ENCODE results near the gene BOC.
A peak's percentile ranks its signal among the peaks of the same experiment; 100 is the strongest.

The BOC gene

DNA sequence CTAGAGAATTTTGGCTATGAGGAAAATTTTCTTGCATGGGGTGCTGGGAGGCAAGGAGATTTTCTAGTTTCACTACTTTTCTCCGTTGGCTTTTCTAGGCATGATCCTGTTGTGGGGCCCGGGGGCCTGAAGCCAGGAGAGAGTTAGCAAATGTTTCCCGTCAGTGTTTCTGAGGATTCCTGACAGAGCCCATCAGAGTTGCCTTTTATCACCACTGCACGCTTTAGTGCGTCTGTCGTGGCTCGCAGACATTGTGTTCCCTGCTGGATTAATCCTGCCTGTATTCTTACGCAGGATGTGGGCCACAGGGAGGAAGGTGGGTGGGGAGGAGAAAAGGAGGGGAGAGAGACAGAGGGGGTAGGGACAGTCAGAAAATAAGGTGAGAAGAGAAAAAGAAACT is 18.1 kb upstream of the BOC start:
- Histone ChIP-seq H3K9me3 (ENCODE audit: control insufficient read depth, low read length) (peaks cover 2% of the 10 kb centered on the region), H3K4me3 (ENCODE audit: extremely low read depth, insufficient read depth, low read length, poor library complexity, severe bottlenecking) (no peak overlapping the region), H3K4me1 (ENCODE audit: control insufficient read depth, insufficient read depth, low read length, poor library complexity, severe bottlenecking) (peaks cover 7% of the 10 kb centered on the region), H3K27ac (ENCODE audit: low read depth, low read length, severe bottlenecking) (peak overlapping the region; percentile 73), H3K36me3 (ENCODE audit: control insufficient read depth, insufficient read depth, low read length) (no peaks in the 10 kb centered on the region)
- 50 to 57% methylated on average over 4 to 6 of the region's 8 CpGs for WGBS, 2 experiments (ENCODE audit: insufficient coverage in 2 of 2)

DNA sequence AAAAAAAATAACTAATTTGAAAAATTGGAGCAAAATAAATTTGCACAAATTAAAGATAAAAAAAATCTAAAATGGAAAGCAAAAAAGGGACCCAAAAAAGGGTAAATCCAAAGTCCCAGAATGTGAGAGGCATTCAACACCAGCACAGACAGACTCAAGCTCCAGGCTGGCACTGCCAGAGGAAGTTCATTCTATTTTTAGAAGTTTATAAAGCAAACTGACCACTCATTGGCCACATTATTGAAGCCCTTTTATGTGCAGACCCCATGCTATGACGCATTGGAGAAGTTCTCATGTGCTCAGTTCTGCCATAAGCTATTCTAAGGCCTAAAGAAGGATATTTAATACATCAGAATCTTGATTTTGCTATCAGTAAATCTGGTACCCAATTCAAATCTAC is 17.6 kb upstream of the BOC start:
- Histone ChIP-seq H3K4me1 (ENCODE audit: control insufficient read depth, insufficient read depth, low read length, poor library complexity, severe bottlenecking) (peaks cover 7% of the 10 kb centered on the region), H3K36me3 (ENCODE audit: control insufficient read depth, insufficient read depth, low read length) (no peaks in the 10 kb centered on the region), H3K9me3 (ENCODE audit: control insufficient read depth, low read length) (no peaks in the 10 kb centered on the region), H3K4me3 (ENCODE audit: extremely low read depth, insufficient read depth, low read length, poor library complexity, severe bottlenecking) (no peak overlapping the region), H3K27ac (ENCODE audit: low read depth, low read length, severe bottlenecking) (peak overlapping the region; percentile 73)
- WGBS, 2 experiments (ENCODE audit: insufficient coverage in 2 of 2) = 67 to 100% methylated on average over 1 of the region's 1 CpG

GRCh38 chr3:113194823-113195401 is 16.4 kb upstream of the BOC start:
- H3K9me3 ChIP-seq (ENCODE audit: control insufficient read depth, low read length) = no peaks in the 10 kb centered on the region
- no peak overlapping the region for H3K4me3 ChIP-seq (ENCODE audit: extremely low read depth, insufficient read depth, low read length, poor library complexity, severe bottlenecking)
- H3K27ac ChIP-seq (ENCODE audit: low read depth, low read length, severe bottlenecking) = peak overlapping the region; percentile 26
- H3K36me3 ChIP-seq (ENCODE audit: control insufficient read depth, insufficient read depth, low read length) = no peaks in the 10 kb centered on the region
- WGBS, 2 experiments (ENCODE audit: insufficient coverage in 2 of 2) = 75 to 89% methylated on average over 1 to 2 of the region's 4 CpGs
- H3K4me1 ChIP-seq (ENCODE audit: control insufficient read depth, insufficient read depth, low read length, poor library complexity, severe bottlenecking) = peaks cover 7% of the 10 kb centered on the region

DNA sequence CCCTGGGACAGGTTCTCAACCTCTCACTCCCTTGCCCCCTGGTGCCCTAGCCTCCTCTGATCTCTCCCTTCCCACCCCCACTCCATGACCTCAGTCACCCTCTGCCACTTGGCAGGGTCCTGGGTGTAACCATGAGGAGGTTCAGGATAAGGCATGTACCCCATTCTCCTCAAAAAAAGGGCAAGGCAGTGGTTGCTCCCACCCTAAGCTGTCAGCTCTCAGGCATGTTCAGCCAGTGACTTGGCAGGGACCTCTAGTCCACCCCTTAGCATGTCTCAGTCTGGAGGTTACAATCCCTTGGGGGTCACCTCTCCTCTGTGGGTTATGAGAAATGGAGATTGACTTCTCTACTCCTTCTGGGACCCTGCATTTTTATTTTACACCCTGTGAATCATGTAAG is 11.0 kb upstream of the BOC start:
- no peak overlapping the region for H3K27ac ChIP-seq (ENCODE audit: low read depth, low read length, severe bottlenecking)
- H3K9me3 ChIP-seq (ENCODE audit: control insufficient read depth, low read length) = no peaks in the 10 kb centered on the region
- H3K4me1 ChIP-seq (ENCODE audit: control insufficient read depth, insufficient read depth, low read length, poor library complexity, severe bottlenecking) = no peaks in the 10 kb centered on the region
- H3K36me3 ChIP-seq (ENCODE audit: control insufficient read depth, insufficient read depth, low read length) = no peaks in the 10 kb centered on the region
- no peak overlapping the region for H3K4me3 ChIP-seq (ENCODE audit: extremely low read depth, insufficient read depth, low read length, poor library complexity, severe bottlenecking)

- H3K27ac ChIP-seq (ENCODE audit: low read depth, low read length, severe bottlenecking) = no peak overlapping the region
- no CpG with 5 or more reads among the region's 1 CpG for WGBS, 2 experiments (ENCODE audit: insufficient coverage in 2 of 2)
- H3K36me3 ChIP-seq (ENCODE audit: control insufficient read depth, insufficient read depth, low read length) = no peaks in the 10 kb centered on the region
- no peaks in the 10 kb centered on the region for H3K9me3 ChIP-seq (ENCODE audit: control insufficient read depth, low read length)
- H3K4me1 ChIP-seq (ENCODE audit: control insufficient read depth, insufficient read depth, low read length, poor library complexity, severe bottlenecking) = no peaks in the 10 kb centered on the region
- H3K4me3 ChIP-seq (ENCODE audit: extremely low read depth, insufficient read depth, low read length, poor library complexity, severe bottlenecking) = no peak overlapping the region
Measured at GRCh38 chr3:113200946-113201345, 10.4 kb upstream of the BOC start.

- Histone ChIP-seq H3K9me3 (ENCODE audit: control insufficient read depth, low read length) (no peaks in the 10 kb centered on the region), H3K4me3 (ENCODE audit: extremely low read depth, insufficient read depth, low read length, poor library complexity, severe bottlenecking) (no peak overlapping the region), H3K27ac (ENCODE audit: low read depth, low read length, severe bottlenecking) (no peak overlapping the region), H3K4me1 (ENCODE audit: control insufficient read depth, insufficient read depth, low read length, poor library complexity, severe bottlenecking) (no peaks in the 10 kb centered on the region), H3K36me3 (ENCODE audit: control insufficient read depth, insufficient read depth, low read length) (no peaks in the 10 kb centered on the region)
- WGBS, 2 experiments (ENCODE audit: insufficient coverage in 2 of 2) = 83 to 87% methylated on average over 4 to 6 of the region's 6 CpGs
Measured at GRCh38 chr3:113204371-113204770, 7.0 kb upstream of the BOC start.

GRCh38 chr3:113205481-113205880 is 5.9 kb upstream of the BOC start:
- Histone ChIP-seq H3K4me1 (ENCODE audit: control insufficient read depth, insufficient read depth, low read length, poor library complexity, severe bottlenecking) (no peaks in the 10 kb centered on the region), H3K27ac (ENCODE audit: low read depth, low read length, severe bottlenecking) (no peak overlapping the region), H3K36me3 (ENCODE audit: control insufficient read depth, insufficient read depth, low read length) (no peaks in the 10 kb centered on the region), H3K4me3 (ENCODE audit: extremely low read depth, insufficient read depth, low read length, poor library complexity, severe bottlenecking) (no peak overlapping the region), H3K9me3 (ENCODE audit: control insufficient read depth, low read length) (no peaks in the 10 kb centered on the region)
- WGBS, 2 experiments (ENCODE audit: insufficient coverage in 2 of 2) = 86 to 100% methylated on average over 1 to 2 of the region's 2 CpGs

DNA sequence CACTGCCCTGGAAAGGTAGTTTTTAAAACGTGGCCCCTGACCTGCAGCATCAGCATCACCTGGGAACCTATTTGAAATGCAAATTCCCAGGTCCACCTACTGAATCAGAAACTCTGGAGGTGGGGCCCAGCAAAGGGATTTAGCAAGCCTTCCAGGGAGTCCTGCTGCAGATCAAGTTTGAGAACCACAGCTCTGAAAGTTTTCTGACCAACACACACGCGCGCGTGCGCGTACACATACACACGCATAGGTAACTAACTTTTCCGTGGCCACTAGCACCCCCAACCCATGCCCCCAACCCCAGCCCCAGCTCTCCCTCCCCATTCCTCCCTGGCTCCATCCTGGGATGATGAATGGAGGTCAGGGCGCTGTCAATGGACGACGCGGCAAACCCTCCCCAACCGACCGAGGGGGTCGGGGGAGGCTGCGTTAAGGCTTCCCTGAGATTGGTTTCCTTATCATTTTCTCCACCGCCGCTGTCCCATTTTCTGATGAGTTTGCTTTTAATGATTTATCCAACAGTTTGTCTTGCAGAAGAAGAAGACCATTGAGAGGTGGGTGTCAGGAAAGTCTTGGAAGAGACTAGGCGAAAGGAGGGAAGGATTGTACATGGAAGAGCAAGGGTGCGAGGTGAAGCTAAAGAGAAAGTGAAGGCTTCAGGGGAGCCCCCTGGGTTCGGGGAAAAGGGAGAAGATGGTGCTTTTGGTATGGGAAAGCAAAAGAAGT is 590 bp upstream of the BOC start:
- WGBS, 2 experiments (ENCODE audit: insufficient coverage in 2 of 2) = 6% methylated on average over 13 to 15 of the region's 22 CpGs
- Histone ChIP-seq H3K27ac (ENCODE audit: low read depth, low read length, severe bottlenecking) (peak overlapping the region; percentile 88), H3K4me1 (ENCODE audit: control insufficient read depth, insufficient read depth, low read length, poor library complexity, severe bottlenecking) (peaks cover 13% of the 10 kb centered on the region), H3K9me3 (ENCODE audit: control insufficient read depth, low read length) (no peaks in the 10 kb centered on the region), H3K4me3 (ENCODE audit: extremely low read depth, insufficient read depth, low read length, poor library complexity, severe bottlenecking) (peak overlapping the region; percentile 67), H3K36me3 (ENCODE audit: control insufficient read depth, insufficient read depth, low read length) (no peaks in the 10 kb centered on the region)

GRCh38 chr3:113212150-113212843 is 940 bp downstream of the BOC start:
- WGBS, 2 experiments (ENCODE audit: insufficient coverage in 2 of 2) = 0 to 1% methylated on average over 56 of the region's 62 CpGs
- peaks cover 11% of the 10 kb centered on the region for H3K36me3 ChIP-seq (ENCODE audit: control insufficient read depth, insufficient read depth, low read length)
- H3K4me3 ChIP-seq (ENCODE audit: extremely low read depth, insufficient read depth, low read length, poor library complexity, severe bottlenecking) = peak overlapping the region; percentile 67
- H3K4me1 ChIP-seq (ENCODE audit: control insufficient read depth, insufficient read depth, low read length, poor library complexity, severe bottlenecking) = peaks cover 13% of the 10 kb centered on the region
- no peaks in the 10 kb centered on the region for H3K9me3 ChIP-seq (ENCODE audit: control insufficient read depth, low read length)
- H3K27ac ChIP-seq (ENCODE audit: low read depth, low read length, severe bottlenecking) = peak overlapping the region; percentile 88

DNA sequence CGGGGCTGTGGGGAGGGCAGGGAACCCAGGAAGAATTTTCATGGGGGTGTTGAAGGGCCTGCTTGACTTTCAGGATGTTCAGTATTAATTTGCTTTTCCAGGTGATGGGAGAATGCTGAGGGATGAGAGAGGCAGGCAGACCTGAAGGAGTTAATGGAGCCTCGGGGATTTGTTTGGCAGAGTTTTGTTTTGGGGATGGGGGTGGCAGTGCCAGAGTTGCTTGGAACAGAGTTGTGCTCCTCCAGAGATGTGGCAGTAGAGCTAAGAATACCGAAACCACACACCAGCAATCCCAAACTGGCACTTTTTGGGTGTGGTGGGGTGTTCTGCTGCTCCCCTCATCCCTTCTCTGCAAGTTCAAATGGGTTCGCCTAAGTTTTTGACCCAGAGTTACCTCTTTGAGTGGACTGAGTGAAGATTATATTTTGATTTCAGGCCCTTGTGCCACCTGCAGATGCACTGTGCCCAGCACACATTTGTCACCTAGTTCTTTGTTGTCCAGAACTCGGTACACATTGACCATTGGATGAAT is 1.6 kb downstream of the BOC start:
- Histone ChIP-seq H3K9me3 (ENCODE audit: control insufficient read depth, low read length) (no peaks in the 10 kb centered on the region), H3K4me3 (ENCODE audit: extremely low read depth, insufficient read depth, low read length, poor library complexity, severe bottlenecking) (peak overlapping the region; percentile 67), H3K4me1 (ENCODE audit: control insufficient read depth, insufficient read depth, low read length, poor library complexity, severe bottlenecking) (peaks cover 13% of the 10 kb centered on the region), H3K27ac (ENCODE audit: low read depth, low read length, severe bottlenecking) (peak overlapping the region; percentile 88), H3K36me3 (ENCODE audit: control insufficient read depth, insufficient read depth, low read length) (peaks cover 11% of the 10 kb centered on the region)
- 34 to 49% methylated on average over 3 to 4 of the region's 5 CpGs for WGBS, 2 experiments (ENCODE audit: insufficient coverage in 2 of 2)

All from mesodermal cell (in vitro differentiated cells).